ENCODE measurements around the gene AMFR. TPM values are rescaled to one million over a fixed set of nuclear protein-coding genes. Genes with fewer than 3 reads are reported as not detected.

The AMFR gene
- total RNA-seq, 4 donors from 2014 or later = 126 to 215 (median 162) TPM

DNA sequence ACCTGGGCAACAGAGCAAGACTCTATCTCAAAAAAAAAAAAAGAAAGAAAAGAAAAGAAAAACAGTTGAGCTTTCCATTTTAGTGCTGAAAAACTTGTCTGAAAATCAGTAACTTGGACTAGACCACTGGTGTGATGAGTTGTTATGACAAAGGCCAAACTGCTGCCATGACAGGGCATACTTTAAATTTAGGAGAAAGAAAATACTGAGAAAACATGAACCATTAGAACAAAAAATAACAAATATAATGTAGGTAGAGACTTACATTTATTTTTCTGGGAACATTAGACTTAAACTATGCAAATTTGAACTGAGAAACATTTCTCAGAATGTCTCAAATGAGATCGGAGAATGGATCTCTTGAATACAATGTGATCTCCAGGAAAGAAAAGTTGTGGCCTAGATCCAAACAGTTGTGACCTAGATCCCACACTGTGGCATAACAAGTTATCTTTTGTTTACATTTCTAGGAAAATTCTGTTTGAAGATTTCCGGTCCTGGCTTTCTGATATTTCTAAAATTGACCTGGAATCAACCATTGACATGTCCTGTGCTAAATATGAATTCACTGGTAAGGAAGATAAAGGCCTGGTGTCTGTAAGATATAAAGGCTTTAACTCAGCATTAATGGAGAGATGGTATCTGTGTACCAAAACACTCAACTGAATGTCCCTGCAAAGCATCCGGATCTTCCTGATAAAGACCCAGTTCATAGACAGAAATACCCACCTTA lies 36.9 kb upstream of the AMFR start:
- no peak for ATAC-seq (ENCODE audit: low FRiP score)
- TF ChIP-seq, protein P1, sequence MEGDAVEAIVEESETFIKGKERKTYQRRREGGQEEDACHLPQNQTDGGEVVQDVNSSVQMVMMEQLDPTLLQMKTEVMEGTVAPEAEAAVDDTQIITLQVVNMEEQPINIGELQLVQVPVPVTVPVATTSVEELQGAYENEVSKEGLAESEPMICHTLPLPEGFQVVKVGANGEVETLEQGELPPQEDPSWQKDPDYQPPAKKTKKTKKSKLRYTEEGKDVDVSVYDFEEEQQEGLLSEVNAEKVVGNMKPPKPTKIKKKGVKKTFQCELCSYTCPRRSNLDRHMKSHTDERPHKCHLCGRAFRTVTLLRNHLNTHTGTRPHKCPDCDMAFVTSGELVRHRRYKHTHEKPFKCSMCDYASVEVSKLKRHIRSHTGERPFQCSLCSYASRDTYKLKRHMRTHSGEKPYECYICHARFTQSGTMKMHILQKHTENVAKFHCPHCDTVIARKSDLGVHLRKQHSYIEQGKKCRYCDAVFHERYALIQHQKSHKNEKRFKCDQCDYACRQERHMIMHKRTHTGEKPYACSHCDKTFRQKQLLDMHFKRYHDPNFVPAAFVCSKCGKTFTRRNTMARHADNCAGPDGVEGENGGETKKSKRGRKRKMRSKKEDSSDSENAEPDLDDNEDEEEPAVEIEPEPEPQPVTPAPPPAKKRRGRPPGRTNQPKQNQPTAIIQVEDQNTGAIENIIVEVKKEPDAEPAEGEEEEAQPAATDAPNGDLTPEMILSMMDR (IDR thresholded peaks at IDR 0.05) = no peak
- no peak for DNase-seq (ENCODE audit: low spot score)

DNA sequence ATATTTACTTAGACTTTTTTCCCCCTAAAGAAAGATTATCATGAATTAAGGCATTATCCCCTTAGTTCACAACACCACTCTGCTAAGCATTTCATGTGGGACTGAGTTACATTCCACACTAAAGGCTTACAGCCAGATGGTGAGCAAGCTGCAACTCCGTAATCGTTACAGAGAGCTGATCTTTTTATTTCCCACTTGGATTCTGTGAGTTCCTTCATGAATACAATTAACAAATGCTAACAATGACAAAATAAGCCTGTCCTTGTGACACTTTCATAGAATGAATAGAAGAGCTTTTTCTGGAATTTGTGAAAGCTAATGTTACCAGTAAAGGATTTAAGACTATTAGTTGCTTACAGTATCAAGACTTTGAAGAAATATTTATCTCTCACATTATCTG lies 34.8 kb upstream of the AMFR start:
- DNase-seq (ENCODE audit: low spot score) = no peak
- TF ChIP-seq, protein P1 (IDR thresholded peaks at IDR 0.05) = no peak
- ATAC-seq (ENCODE audit: low FRiP score) = no peak

DNA sequence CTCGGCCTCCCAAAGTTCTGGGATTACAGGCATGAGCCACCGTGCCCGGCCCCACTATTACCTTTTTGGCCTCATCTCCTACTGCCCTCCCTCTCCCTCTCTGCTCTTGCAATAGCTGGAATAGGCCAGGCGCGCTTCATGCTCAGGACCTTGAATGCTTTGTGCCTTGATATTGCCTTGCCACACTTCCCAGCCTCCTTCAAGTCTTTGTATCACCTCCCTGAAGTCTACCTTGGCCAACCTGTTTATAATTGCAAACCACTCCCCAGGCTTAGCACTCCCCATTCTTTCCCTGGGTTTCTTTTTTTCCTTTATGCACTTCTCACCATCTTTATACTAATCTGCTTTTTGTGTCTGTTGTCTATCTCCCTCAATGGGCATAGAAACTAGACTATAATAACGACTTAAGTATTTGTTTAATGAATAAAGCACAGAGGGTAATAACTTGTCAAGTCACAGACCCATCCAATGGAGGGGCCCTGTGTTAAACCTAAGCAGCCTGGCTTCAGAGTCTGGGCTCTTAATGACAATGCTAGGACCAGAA lies 32.7 kb upstream of the AMFR start:
- TF ChIP-seq, protein P1 (IDR thresholded peaks at IDR 0.05) = no peak
- DNase-seq (ENCODE audit: low spot score) (no peak), ATAC-seq (ENCODE audit: low FRiP score) (no peak)

DNA sequence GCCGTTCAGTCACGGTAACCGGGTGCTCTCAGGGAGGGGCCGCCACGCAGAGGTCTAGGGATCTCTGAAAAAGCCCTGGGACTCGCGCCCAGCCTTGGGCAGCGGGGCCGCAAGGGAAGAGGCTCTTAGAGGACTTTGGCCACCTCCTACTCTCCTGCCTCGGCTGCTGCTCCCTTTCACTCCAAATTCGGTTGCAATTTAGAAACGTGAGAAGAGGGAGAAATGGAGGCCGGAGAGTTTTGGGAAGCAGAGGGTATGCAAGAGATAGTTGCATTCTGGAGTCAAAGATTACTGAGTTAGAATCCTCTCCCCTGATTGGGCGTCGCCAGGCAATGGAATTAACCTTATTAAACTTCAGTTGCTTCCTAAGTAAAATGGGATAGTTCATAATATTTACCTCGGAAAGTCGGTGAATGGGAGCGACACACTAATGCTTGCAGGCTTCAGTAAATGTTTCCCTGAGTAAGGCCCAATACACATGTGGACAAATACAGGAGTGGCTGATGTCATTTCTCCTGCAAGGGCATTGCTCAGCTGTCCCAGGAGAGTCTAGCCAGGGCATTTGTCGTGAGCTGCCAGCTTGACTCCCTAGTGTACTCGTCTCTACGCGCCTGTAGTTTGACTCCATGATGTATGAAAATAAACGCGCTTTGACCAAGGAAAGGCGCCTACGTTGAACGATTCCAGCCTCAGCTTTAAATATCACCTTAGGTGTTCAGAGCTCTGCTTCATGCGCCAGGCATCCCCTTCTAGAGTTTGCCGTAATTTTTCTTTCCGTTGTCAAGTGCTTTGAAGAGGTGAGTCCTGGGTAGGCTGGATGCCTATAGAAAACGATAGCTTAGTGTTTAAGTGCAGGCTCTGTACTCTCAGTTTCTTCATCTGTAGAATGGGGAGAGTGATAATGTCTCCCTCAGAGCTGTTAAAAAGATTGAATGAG lies 26.7 kb upstream of the AMFR start:
- DNase-seq (ENCODE audit: low spot score) (no peak), ATAC-seq (ENCODE audit: low FRiP score) (peak; percentile 82)
- TF ChIP-seq, protein P1 (IDR thresholded peaks at IDR 0.05) = no peak

DNA sequence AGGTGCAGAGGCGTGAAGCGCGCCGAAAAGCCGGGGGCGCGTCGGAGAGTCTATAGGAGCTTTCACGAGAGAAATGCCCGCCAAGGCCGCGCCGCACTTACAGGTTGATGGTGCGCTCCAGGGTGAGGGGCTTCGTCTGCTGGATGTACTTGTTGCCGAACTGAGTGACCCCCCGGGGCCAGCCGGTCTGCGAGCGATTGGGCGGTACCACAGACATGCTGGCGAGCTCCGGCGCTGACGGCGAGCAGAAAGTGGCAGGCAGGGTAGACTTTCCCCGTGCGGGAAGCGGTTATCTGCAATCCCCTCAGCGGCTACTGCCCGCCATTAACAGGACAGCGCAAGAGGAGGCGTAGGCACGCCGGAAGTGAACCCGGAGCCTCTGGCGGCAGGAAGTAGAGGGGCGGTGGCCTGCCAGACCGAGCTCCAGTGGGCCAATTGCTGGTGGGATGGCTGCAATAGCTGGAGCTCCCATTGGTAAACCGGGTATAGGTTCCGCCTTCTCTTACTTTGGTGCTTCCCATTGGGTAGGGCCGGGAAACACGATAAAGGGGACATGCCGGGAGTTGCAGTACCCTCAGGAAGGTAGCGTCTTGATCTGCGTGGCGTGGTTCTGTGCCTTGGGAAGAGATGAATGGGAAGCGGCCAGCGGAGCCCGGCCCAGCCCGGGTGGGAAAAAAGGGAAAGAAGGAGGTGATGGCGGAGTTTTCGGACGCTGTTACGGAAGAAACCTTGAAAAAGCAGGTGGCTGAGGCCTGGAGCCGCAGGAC lies 25.8 kb upstream of the AMFR start, which contains the start of the genes NUDT21 and OGFOD1:
Gene NUDT21, minus strand, starts transcription at position 347 of the 767 bp plus-strand sequence. Its CDS starts 130 bp downstream, at position 217.
Gene OGFOD1, plus strand, starts transcription at position 569 of the 767 bp plus-strand sequence. Its CDS starts 59 bp downstream, at position 628.
- ATAC-seq (ENCODE audit: low FRiP score) (peak; percentile 99), DNase-seq (ENCODE audit: low spot score) (peak; percentile 66)
- TF ChIP-seq, protein P1 (IDR thresholded peaks at IDR 0.05) = no peak

DNA sequence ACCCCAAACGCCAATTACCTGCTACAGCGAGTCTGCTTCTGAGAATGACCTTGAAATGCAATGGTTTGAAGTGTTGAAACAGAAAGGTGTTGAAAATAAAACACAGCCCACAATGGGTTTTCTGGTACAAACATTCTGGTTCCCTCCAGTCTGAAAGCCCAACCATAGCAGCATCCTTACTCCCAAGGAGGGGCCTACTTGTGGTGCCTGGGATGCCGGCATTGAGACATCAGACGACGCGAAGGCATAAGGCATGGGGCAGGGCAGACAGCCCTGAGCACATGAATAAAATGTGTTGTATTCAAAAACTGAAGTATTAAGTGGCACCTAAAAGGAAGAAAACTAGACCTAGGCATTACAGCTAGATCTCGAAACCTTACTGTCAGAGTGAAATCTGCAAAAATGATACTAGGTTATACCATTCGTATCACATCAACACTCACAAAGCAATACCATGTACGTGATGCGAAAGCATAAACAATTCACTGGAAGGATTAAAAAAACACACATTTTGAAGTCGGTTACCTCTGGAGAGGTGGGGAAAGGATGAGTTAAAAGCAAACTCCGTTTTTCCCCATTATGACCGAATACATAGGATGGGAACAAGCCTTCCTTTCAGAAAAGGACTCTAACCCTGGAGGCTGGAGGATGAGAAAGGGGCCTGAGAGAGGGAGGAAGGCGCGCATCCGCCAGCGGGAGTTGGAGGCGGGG lies 25.1 kb upstream of the AMFR start:
- TF ChIP-seq, protein P1 (IDR thresholded peaks at IDR 0.05) = no peak
- ATAC-seq (ENCODE audit: low FRiP score) (no peak), DNase-seq (ENCODE audit: low spot score) (no peak)
